ENCODE data around the gene PRPF8. TPM values are rescaled to one million over a fixed set of nuclear protein-coding genes. Genes with fewer than 3 reads are reported as not detected.
"Not testable (repeated sequence)": the region's sequence is repeated elsewhere in the genome, so short reads cannot be mapped to it uniquely, and the experiment has no call there.

PRPF8 gene
- polyA plus RNA-seq, 2 donors: 74.5 to 82.1 TPM

- 46 to 51% methylated on average over 5 of the region's 5 CpGs for WGBS, 2 donors
- no peak overlapping the region for H3K27ac ChIP-seq (ENCODE audit: low read depth in 2 of 2, low read length in 1 of 2)
- no peak overlapping the region for H3K4me3 ChIP-seq (ENCODE audit: low read depth in 1 of 2, low read length in 2 of 2)
- no peaks in the 10 kb centered on the region for H3K9me3 ChIP-seq (ENCODE audit: control insufficient read depth in 2 of 2, insufficient read depth in 1 of 2, low read depth in 1 of 2, low read length in 1 of 2)
- H3K4me1 ChIP-seq (ENCODE audit: control insufficient read depth in 2 of 2, insufficient read depth in 2 of 2, low read length in 1 of 2): peaks cover 0 to 2% of the 10 kb centered on the region in 2 donors
- H3K36me3 ChIP-seq (ENCODE audit: control insufficient read depth in 2 of 2, insufficient read depth in 2 of 2, low read length in 1 of 2): no peaks in the 10 kb centered on the region
- no peaks in the 10 kb centered on the region for H3K27me3 ChIP-seq (ENCODE audit: control insufficient read depth in 1 of 2, insufficient read depth in 2 of 2, low read length in 2 of 2)
These were observed 13.0 kb upstream of the PRPF8 start for GRCh38 chr17:1697681-1698080.

GRCh38 chr17:1695365-1695764 is 10.7 kb upstream of the PRPF8 start:
- Histone ChIP-seq H3K36me3 (ENCODE audit: control insufficient read depth in 2 of 2, insufficient read depth in 2 of 2, low read length in 1 of 2) (no peaks in the 10 kb centered on the region), H3K27ac (ENCODE audit: low read depth in 2 of 2, low read length in 1 of 2) (no peak overlapping the region), H3K4me3 (ENCODE audit: low read depth in 1 of 2, low read length in 2 of 2) (no peak overlapping the region), H3K27me3 (ENCODE audit: control insufficient read depth in 1 of 2, insufficient read depth in 2 of 2, low read length in 2 of 2) (no peaks in the 10 kb centered on the region), H3K9me3 (ENCODE audit: control insufficient read depth in 2 of 2, insufficient read depth in 1 of 2, low read depth in 1 of 2, low read length in 1 of 2) (no peaks in the 10 kb centered on the region), H3K4me1 (ENCODE audit: control insufficient read depth in 2 of 2, insufficient read depth in 2 of 2, low read length in 1 of 2) (peaks cover 0 to 2% of the 10 kb centered on the region in 2 donors)
- WGBS, 2 donors: 79 to 85% methylated on average over 8 of the region's 8 CpGs

- no peak overlapping the region for H3K4me3 ChIP-seq (ENCODE audit: low read depth in 1 of 2, low read length in 2 of 2)
- 91 to 93% methylated on average over 7 of the region's 7 CpGs for WGBS, 2 donors
- H3K36me3 ChIP-seq (ENCODE audit: control insufficient read depth in 2 of 2, insufficient read depth in 2 of 2, low read length in 1 of 2): no peaks in the 10 kb centered on the region
- peaks cover 0 to 2% of the 10 kb centered on the region in 2 donors for H3K4me1 ChIP-seq (ENCODE audit: control insufficient read depth in 2 of 2, insufficient read depth in 2 of 2, low read length in 1 of 2)
- H3K27me3 ChIP-seq (ENCODE audit: control insufficient read depth in 1 of 2, insufficient read depth in 2 of 2, low read length in 2 of 2): no peaks in the 10 kb centered on the region
- H3K27ac ChIP-seq (ENCODE audit: low read depth in 2 of 2, low read length in 1 of 2): no peak overlapping the region
- no peaks in the 10 kb centered on the region for H3K9me3 ChIP-seq (ENCODE audit: control insufficient read depth in 2 of 2, insufficient read depth in 1 of 2, low read depth in 1 of 2, low read length in 1 of 2)
These were observed 8.7 kb upstream of the PRPF8 start for GRCh38 chr17:1693339-1693738.

- no peaks in the 10 kb centered on the region for H3K27me3 ChIP-seq (ENCODE audit: control insufficient read depth in 1 of 2, insufficient read depth in 2 of 2, low read length in 2 of 2)
- no peak overlapping the region for H3K27ac ChIP-seq (ENCODE audit: low read depth in 2 of 2, low read length in 1 of 2)
- H3K36me3 ChIP-seq (ENCODE audit: control insufficient read depth in 2 of 2, insufficient read depth in 2 of 2, low read length in 1 of 2): no peaks in the 10 kb centered on the region
- no peaks in the 10 kb centered on the region for H3K9me3 ChIP-seq (ENCODE audit: control insufficient read depth in 2 of 2, insufficient read depth in 1 of 2, low read depth in 1 of 2, low read length in 1 of 2)
- peaks cover 0 to 2% of the 10 kb centered on the region in 2 donors for H3K4me1 ChIP-seq (ENCODE audit: control insufficient read depth in 2 of 2, insufficient read depth in 2 of 2, low read length in 1 of 2)
- H3K4me3 ChIP-seq (ENCODE audit: low read depth in 1 of 2, low read length in 2 of 2): no peak overlapping the region
- WGBS, 2 donors: 91 to 94% methylated on average over 4 to 7 of the region's 8 CpGs
These were observed 6.0 kb upstream of the PRPF8 start for GRCh38 chr17:1690544-1691221.

GRCh38 chr17:1688405-1688804 is 3.7 kb upstream of the PRPF8 start:
- not testable (repeated sequence) for H3K4me3 ChIP-seq (ENCODE audit: low read depth in 1 of 2, low read length in 2 of 2); H3K9me3 ChIP-seq (ENCODE audit: control insufficient read depth in 2 of 2, insufficient read depth in 1 of 2, low read depth in 1 of 2, low read length in 1 of 2); H3K27me3 ChIP-seq (ENCODE audit: control insufficient read depth in 1 of 2, insufficient read depth in 2 of 2, low read length in 2 of 2); H3K4me1 ChIP-seq (ENCODE audit: control insufficient read depth in 2 of 2, insufficient read depth in 2 of 2, low read length in 1 of 2); H3K36me3 ChIP-seq (ENCODE audit: control insufficient read depth in 2 of 2, insufficient read depth in 2 of 2, low read length in 1 of 2); H3K27ac ChIP-seq (ENCODE audit: low read depth in 2 of 2, low read length in 1 of 2)
- WGBS, 2 donors: 74 to 88% methylated on average over 6 of the region's 6 CpGs

GRCh38 chr17:1686086-1686485 is 1.4 kb upstream of the PRPF8 start:
- H3K36me3 ChIP-seq (ENCODE audit: control insufficient read depth in 2 of 2, insufficient read depth in 2 of 2, low read length in 1 of 2): peaks cover 9 to 14% of the 10 kb centered on the region in 2 donors
- no peaks in the 10 kb centered on the region for H3K9me3 ChIP-seq (ENCODE audit: control insufficient read depth in 2 of 2, insufficient read depth in 1 of 2, low read depth in 1 of 2, low read length in 1 of 2)
- H3K27ac ChIP-seq (ENCODE audit: low read depth in 2 of 2, low read length in 1 of 2): no peak overlapping the region
- H3K4me1 ChIP-seq (ENCODE audit: control insufficient read depth in 2 of 2, insufficient read depth in 2 of 2, low read length in 1 of 2): peaks cover 4% of the 10 kb centered on the region in 2 donors
- no peak overlapping the region for H3K4me3 ChIP-seq (ENCODE audit: low read depth in 1 of 2, low read length in 2 of 2)
- WGBS, 2 donors: 56 to 76% methylated on average over 7 of the region's 7 CpGs
- H3K27me3 ChIP-seq (ENCODE audit: control insufficient read depth in 1 of 2, insufficient read depth in 2 of 2, low read length in 2 of 2): no peaks in the 10 kb centered on the region

GRCh38 chr17:1683459-1683858 is 1.2 kb downstream of the PRPF8 start:
- 66 to 71% methylated on average over 5 of the region's 5 CpGs for WGBS, 2 donors
- Histone ChIP-seq H3K36me3 (ENCODE audit: control insufficient read depth in 2 of 2, insufficient read depth in 2 of 2, low read length in 1 of 2) (peaks cover 27 to 35% of the 10 kb centered on the region in 2 donors), H3K4me3 (ENCODE audit: low read depth in 1 of 2, low read length in 2 of 2) (peak overlapping the region; percentile 92 to 94), H3K9me3 (ENCODE audit: control insufficient read depth in 2 of 2, insufficient read depth in 1 of 2, low read depth in 1 of 2, low read length in 1 of 2) (no peaks in the 10 kb centered on the region), H3K4me1 (ENCODE audit: control insufficient read depth in 2 of 2, insufficient read depth in 2 of 2, low read length in 1 of 2) (peaks cover 4% of the 10 kb centered on the region in 2 donors), H3K27me3 (ENCODE audit: control insufficient read depth in 1 of 2, insufficient read depth in 2 of 2, low read length in 2 of 2) (no peaks in the 10 kb centered on the region), H3K27ac (ENCODE audit: low read depth in 2 of 2, low read length in 1 of 2) (peak overlapping the region in 1 of 2 donors; percentile 53)

- no peaks in the 10 kb centered on the region for H3K27me3 ChIP-seq (ENCODE audit: control insufficient read depth in 1 of 2, insufficient read depth in 2 of 2, low read length in 2 of 2)
- 91 to 98% methylated on average over 13 of the region's 13 CpGs for WGBS, 2 donors
- peak overlapping the region in 1 of 2 donors; percentile 3 for H3K4me3 ChIP-seq (ENCODE audit: low read depth in 1 of 2, low read length in 2 of 2)
- peaks cover 47 to 72% of the 10 kb centered on the region in 2 donors for H3K36me3 ChIP-seq (ENCODE audit: control insufficient read depth in 2 of 2, insufficient read depth in 2 of 2, low read length in 1 of 2)
- no peak overlapping the region for H3K27ac ChIP-seq (ENCODE audit: low read depth in 2 of 2, low read length in 1 of 2)
- H3K9me3 ChIP-seq (ENCODE audit: control insufficient read depth in 2 of 2, insufficient read depth in 1 of 2, low read depth in 1 of 2, low read length in 1 of 2): no peaks in the 10 kb centered on the region
- H3K4me1 ChIP-seq (ENCODE audit: control insufficient read depth in 2 of 2, insufficient read depth in 2 of 2, low read length in 1 of 2): no peaks in the 10 kb centered on the region
These were observed 8.3 kb downstream of the PRPF8 start for GRCh38 chr17:1676401-1676800.

GRCh38 chr17:1673041-1673785 is 11.5 kb downstream of the PRPF8 start:
- H3K4me1 ChIP-seq (ENCODE audit: control insufficient read depth in 2 of 2, insufficient read depth in 2 of 2, low read length in 1 of 2): no peaks in the 10 kb centered on the region
- peaks cover 27 to 51% of the 10 kb centered on the region in 2 donors for H3K36me3 ChIP-seq (ENCODE audit: control insufficient read depth in 2 of 2, insufficient read depth in 2 of 2, low read length in 1 of 2)
- H3K9me3 ChIP-seq (ENCODE audit: control insufficient read depth in 2 of 2, insufficient read depth in 1 of 2, low read depth in 1 of 2, low read length in 1 of 2): no peaks in the 10 kb centered on the region
- WGBS, 2 donors: 85 to 89% methylated on average over 26 of the region's 26 CpGs
- no peak overlapping the region for H3K27ac ChIP-seq (ENCODE audit: low read depth in 2 of 2, low read length in 1 of 2)
- H3K27me3 ChIP-seq (ENCODE audit: control insufficient read depth in 1 of 2, insufficient read depth in 2 of 2, low read length in 2 of 2): no peaks in the 10 kb centered on the region
- no peak overlapping the region for H3K4me3 ChIP-seq (ENCODE audit: low read depth in 1 of 2, low read length in 2 of 2)

Measured in esophagus (tissue), 2 donors.